HG03066 (cell line): ENCODE data around the gene GRM4.

Experiments used
- ATAC-seq: cut with Tn5 transposase; IDR thresholded peaks from one replicate; pipeline ENCODE4 v1.9.1; 2021; ENCODE audit warnings: low read depth; ENCODE audit not compliant: unreplicated experiment

GRM4 gene

DNA sequence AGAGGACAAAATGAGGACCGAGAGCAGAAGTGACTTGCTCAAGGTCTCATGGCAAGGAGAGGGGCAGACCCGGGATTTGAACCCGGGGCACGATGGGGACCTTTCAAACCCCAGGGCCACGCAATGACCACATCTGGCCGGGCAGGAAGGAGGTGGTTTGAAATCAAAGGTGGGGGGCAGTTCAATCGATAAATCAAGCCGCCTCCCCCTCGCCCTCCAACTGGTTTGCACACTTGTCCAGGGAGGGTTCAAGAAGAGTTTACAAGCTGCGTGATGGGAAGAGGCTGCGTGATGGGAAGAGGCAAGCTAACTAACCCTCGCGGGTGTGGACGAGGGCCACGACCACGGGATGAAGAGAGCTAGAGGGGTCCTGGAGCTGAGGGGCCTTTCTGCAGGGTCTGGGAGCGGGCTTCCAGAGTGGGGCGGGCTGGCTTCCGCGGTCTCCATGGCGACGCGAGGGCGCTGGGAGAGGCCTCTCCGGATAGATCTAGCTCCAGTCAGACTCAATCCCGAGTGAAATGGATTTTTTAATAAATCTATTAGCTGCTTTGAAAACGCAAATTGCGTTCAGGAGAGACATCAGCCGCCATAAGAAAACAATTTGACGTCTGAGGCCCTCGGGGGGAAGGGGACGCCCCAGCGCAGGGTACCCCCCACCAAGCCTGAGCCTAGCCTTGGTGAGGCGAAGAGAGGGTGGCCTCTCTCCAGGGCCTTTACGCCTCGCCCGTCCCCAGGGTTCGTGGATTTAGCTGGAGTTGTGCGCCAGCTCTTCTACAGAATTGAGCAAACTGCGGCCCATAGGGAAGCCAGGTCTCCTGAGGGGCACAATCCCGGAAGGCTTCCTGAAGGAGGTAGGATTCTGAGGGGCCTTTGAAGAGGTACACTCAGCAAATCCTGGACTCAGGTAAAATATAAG, 143.9 kb downstream of the GRM4 start:
- ATAC-seq = no peak

- no peak for ATAC-seq
These were observed 145.6 kb downstream of the GRM4 start for GRCh38 chr6:34000281-34000680.

DNA sequence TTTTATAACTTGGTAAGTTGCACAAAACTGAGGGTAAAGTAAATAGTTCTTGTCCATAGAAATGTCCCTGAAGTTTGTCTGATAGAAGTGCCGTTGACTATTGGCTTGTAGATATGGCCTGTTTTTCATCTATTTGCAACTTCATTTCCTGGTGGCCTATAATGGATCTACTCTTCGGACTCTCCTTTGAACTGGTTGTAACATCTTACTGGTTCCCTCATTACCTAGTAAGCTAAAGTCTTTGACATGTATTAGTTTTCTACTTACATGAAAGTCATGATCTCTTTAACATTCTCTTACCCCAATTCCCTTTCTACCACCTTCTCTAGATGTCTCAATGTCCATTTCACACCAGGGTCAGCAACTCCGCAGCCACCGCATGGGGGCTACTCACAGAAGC, 146.3 kb downstream of the GRM4 start:
- ATAC-seq = no peak

DNA sequence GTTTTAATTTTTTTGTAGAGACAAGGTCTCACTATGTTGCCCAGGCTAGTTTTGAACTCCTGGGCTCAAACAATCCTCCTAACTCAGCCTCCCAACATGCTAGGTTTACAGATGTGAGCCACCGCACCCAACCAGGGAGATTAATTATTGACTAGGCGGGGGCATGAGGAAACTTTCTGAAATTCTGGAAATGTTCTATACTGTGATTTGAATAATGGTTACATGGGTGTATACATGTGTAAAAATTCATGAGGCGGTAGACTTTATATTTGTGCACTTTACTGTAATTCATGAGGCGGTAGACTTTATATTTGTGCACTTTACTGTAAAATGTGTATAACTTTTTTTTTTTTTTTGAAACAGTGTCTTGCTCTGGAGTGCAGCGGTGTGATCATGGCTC, 147.2 kb downstream of the GRM4 start:
- ATAC-seq = no peak

DNA sequence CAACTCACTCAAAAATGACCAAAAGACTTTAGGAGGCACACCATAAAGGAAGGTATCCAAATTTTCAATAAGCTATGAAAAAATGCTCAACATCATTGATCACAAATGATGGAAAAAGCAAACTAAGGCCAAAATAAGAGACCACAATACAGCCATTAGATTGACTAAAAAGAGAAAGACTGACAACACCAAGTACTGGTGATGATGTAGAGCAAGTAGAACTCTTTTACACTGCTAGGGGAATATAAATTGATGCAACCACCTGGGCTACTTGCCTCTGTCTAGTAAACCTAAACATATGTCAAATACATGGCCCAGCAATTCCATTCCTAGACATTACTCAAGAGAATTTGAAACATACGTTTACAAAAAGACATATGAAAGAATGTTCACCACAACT, 148.6 kb downstream of the GRM4 start:
- no peak for ATAC-seq

GRCh38 chr6:33996120-33996475, 149.8 kb downstream of the GRM4 start:
- no peak for ATAC-seq

DNA sequence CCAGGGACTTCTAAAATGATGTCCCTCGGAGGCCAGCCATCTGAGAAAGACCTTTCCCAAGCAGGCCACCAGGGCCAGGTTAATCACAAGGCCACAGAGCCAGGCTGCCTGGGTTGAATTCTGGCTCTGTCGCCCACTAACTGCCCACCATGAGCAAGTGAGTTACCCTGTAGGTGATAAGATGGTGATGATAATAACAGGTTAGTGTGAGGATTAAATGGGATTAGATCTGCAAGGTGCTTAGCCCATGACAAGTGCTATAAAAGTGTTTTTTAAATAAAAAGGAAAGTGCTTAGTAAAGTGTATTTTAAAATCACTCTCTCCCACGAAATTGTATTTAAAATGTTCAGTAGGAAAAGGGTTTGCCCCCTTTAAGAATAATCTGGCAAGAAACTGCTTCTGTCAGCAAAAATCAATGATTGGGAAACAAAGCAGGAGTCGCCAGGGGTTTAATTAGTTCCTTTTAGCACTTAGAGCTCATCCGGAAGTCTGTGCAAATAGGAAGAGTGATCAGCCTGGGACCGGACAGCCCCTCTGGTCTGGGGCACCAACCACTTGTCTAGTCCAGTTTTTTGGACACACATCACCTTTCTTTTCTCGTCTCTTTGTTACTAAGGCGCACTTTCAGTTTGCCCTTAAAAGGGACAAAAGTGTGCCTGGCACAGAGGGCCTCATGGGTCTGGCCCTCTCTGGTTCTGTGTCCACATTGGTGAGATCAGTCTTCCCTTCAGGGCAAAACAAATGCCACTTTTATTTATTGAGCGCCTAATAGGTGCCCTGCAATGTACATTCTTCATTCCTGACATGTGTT, 150.4 kb downstream of the GRM4 start:
- no peak for ATAC-seq

DNA sequence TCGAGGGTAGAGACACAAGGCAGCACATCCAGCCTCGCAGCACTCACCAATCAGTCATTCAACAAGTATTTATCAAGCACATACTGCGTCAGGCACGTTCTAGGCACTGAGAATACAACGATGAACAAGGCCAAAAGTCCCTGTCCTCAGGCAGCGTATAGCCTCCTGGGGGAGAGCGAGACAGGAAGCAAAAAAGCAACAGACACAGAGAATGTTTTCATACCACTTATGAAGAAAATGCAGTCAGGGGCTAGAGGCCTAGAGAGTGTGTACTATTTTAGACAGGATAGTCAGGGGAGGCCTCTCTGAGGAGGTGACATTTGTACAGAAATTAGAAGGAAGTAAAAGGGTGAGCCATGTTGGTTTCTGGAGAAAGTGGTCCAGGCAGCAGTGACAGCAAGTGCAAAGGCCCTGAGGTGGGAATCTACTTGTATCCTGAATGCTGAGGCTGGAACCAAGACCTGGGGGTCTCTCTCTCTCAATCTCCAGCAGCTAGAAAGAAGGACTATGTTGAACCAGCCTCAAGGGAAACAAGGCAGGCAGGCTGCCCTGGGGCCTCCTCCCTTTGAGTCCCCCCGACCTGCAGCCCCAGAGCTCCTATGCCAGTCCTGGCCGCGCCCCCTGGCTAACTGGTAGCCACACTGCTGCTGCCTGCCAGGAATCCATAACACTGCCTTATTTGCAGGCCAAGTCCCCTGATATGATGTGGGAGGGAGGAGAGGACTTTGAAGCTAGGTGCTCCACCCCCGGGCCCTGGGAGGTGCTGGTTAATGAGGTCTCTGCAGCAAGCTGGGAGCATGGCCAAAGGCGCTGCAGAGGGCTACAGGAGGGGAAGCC, 151.2 kb downstream of the GRM4 start:
- no peak for ATAC-seq

DNA sequence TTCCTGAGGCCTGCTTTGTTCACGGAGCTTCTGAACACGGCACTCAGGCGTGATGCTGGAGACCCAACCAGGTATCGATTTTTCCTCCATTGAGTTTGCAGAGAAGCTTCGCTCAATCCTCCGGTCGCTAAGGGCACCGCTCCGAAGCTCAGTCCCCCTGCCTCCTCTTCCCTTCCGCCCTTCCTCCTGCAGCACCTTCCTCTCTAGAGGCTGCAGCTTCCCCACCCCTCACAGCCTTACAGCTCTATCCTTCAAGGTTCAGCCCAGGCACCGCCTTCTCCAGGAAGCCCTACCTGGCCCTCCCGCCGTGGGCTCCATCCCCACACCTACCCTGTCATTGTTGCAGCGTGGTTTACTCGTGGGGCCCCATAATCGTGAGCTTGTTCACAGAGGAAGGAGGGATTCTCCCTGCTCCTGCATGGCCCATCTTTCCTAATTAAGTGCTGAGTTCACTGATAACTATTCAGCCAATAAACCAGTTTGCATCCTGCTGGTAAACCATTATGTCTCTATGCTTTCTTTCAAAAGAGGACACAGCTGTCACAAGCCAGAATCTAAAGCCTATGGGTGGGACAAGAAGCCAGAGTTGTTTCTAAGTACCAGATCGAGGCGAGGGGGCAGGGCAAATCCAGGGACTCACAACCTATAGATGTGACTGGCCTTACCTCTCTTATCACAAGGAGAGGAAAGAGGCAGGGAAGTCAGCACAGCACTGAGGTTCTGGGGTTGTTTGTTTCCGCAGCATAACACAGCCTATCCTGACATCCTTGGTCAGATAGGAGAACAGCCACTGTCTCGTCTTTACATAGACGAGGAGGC, 152.0 kb downstream of the GRM4 start:
- no peak for ATAC-seq

- no peak for ATAC-seq
These were observed 152.8 kb downstream of the GRM4 start for GRCh38 chr6:33993091-33993490.

DNA sequence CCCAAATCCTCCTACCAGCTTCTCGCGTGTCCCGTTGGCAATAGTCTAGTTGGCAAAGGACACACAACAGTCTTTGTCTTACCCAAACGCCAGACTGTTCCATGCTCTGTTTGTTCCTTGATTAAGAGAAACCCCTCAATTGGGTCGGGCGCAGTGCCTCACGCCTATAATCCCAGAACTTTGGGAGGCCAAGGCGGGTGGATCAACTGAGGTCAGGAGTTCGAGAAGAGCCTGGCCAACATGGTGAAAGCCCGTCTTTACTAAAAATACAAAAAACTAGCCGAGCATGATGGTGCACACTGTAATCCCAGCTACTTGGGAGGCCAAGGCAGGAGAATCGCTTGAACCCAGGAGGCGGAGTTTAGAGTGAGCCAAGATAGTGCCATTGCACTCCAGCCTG, 153.7 kb downstream of the GRM4 start:
- ATAC-seq = no peak

DNA sequence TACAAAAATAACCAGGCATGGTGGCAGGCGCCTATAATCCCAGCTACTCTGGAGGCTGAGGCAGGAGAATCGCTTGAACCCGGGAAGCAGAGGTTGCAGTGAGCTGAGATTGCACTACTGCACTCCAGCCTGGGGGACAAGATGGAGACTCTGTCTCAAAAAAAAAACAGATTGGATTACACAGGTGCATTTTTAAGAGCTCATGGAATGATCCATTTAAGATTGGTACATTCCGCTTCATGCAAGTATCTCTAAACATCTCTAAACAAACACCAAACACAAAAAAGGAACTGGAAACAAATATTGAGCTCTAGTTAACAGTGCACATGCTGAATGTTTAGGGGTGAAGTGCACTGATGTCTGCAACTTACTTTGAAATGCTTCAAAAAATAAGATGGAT, 154.3 kb downstream of the GRM4 start:
- ATAC-seq = no peak

DNA sequence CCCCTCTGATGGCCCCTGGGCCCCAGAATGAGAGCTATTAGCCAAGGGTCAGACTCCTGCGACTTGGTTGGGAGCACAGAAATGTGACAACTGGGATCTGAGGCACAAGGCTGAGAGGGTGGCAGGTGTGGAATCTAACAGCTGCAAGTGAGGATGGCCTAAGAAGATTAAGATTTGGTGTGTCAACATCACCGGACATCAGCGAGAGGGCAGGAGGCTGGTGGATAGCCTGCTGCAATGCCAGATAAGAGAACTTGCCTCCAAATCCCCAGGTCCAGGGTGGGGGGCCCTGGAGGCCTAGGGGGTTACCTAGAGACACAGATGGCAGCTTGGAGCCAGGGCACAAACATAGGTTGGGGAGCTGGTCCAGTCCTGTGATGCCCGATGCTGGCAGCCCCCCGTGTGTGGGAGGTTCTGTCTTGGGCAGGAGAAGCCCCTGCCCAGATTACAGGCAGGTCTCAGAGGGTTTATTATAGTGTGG, 155.8 kb downstream of the GRM4 start:
- ATAC-seq = no peak

DNA sequence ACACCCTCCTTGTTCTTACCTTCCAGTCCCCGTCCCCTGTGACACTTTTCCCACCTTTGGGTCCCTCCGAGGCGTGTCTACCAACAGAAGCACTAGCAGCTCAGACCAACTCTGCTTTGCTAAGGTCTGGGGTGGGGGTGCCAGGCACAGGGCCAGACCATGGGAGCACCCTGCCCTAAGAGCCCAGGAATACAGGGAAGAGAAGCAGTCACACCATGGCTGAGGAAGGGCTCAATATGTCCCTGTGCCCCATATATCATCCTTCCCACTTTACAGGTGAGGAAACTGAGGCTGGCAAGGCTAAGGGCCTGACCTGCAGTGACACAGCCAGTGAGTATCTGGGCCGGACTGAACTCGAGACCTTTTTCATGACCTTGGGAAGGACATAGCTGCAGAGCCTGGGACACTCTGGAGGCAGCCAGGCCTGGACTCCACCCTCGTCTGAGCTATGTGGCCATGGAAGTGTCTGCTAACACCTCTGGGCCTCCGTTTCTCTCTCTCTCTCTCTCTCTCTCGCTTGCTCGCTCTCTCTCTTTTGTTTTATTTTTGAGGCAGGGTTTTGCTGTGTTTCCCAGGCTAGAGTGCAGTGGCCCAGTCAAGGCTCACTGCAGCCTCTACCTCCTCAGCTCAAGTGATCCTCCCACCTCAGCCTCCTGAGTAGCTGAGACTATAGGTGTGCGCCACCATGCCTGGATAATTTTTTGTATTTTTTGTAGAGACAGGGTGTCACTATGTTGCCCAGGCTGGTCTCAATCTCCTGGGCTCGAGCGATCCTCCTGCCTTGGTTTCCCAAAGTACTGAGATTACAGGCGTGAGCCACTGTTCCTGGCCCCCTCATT, 156.7 kb downstream of the GRM4 start:
- no peak for ATAC-seq

DNA sequence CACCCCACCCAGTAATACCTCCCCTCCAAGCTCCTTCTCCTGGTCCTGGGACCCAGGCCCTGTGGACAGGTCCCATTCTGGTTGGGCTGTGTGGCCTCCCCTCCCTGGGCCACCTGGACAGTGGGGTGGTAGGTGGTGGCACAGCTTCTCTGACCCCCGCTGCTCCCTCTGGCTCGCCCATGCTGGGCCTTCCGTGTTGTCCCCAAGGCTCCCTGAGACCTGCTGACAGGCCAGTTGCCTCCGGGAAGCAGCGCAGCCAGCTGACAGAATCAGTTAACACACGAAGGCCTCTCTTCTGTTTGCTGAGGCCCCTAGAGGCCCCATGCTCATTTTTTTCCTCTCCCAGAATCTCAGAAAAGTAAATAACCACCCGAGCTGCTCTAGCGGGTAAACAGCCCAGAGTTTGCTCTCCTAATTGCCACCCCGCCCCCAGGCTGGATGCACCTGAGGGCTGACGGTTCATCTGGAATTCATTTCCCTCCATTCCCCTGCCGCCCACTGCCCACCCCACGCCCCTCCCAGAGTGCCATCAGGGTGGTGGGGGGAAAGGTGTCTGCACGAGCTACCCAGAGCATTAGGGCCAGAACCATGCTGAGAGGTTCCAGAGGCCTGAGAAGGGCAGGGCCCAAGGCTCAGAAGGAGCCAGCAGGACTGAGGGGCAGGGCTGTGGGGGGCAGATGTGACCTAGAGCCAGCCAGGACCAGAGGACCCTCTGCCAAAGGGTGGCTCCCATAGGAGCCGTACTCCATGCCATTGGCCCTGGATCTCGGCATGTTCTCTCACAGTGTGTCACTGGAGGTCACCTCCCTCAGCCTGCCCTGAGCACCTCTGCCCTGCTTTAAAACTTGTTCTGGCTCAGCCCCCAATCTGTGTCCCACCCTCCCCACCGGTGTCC, 157.5 kb downstream of the GRM4 start:
- no peak for ATAC-seq

DNA sequence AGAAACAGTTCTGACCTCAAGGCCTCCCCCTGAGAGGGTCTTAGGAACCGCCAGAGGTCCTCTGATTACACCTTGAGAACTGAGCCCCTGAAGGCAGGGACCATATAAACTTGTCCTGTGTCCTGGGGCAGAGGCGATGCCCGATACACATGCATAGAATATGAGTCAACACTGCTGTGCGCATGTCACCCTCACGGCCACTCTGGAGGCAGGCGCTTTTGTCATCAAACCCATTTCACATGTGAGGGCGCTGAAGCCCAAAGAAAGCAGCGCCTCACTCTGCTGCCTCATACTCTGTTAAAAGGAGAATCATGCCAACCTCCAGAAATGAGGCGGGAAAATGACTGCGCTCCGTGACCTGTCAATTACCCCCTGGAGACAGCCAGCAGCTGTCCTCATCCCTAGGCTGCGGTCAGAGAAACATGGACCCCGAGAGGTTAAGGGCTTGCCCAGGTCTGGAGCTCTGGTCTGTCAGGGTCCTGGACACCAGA, 158.3 kb downstream of the GRM4 start:
- no peak for ATAC-seq

DNA sequence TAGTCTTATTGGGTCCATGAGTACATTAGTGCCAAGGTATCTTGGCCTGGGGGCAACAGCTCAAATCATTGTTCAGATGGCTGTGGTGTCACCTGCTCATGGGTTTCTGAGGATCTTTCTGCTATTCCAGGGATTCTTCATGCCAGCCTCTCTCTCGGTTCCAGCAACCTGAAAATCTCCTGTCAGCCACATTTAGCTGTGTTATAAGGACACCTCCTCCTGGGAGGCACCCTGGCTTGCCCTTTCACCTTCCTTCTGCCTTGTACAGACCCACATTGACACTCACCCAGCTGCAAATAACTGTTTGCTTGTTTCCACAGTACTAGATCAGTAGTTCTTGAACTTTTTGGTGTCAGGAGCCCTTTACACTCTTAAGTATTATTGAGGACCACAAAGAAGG, 159.9 kb downstream of the GRM4 start:
- no peak for ATAC-seq

DNA sequence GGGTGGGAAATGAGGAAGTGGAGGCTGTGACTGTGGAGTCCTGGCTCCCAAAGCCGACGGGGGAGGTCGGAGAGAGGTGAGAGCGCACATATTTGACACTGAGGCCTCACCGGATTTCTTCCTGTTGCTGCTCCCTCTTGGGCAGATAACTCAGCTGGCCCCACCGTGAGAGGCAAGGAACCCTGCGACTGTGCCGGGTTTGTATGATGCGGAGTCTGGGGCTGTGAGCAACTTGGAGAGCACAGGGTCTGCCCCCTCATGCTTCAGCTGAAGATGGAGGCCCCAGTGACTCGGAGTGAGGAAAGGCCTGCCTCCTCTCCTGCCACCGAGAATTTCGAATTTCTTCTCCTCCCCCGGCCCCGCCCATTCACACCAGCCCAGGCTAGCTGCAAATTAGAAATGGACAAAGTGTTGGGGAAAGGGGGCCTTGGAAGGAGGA, 160.6 kb downstream of the GRM4 start:
- no peak for ATAC-seq
